HG03571 (cell line): ENCODE measurements around the gene ADD2.

Experiments
- ATAC-seq: cut with Tn5 transposase; IDR thresholded peaks from one replicate; pipeline ENCODE4 v1.9.1; 2021; ENCODE audit not compliant: unreplicated experiment

Gene ADD2

GRCh38 chr2:70607121-70607561 is 160.9 kb downstream of the ADD2 start:
- ATAC-seq: no peak
